Skeletal muscle tissue (tissue), 4 donors: ENCODE data around the gene RAB34. TPM values are rescaled to one million over a fixed set of nuclear protein-coding genes. Genes with fewer than 3 reads are reported as not detected.

Experiments used
- H3K27ac ChIP-seq: one replicate; pipeline ENCODE4 v1.7.0; 2013; ENCODE audit warnings: mild to moderate bottlenecking, low read depth, low read length, inconsistent platforms
- H3K27me3 ChIP-seq, 3 donors: one replicate each; pipeline ENCODE4 v1.7.0; 2013; ENCODE audit warnings: low read length in 3 of 3; ENCODE audit not compliant: control insufficient read depth in 3 of 3, insufficient read depth in 3 of 3
- H3K36me3 ChIP-seq, 3 donors: one replicate each; pipeline ENCODE4 v1.7.0; 2013; ENCODE audit warnings: low read length in 3 of 3; ENCODE audit not compliant: control insufficient read depth in 3 of 3, insufficient read depth in 3 of 3
- H3K4me1 ChIP-seq, 3 donors: one replicate each; pipeline ENCODE4 v1.7.0; 2013; ENCODE audit warnings: low read length in 3 of 3, mild to moderate bottlenecking in 3 of 3; ENCODE audit not compliant: control insufficient read depth in 3 of 3, insufficient read depth in 3 of 3
- H3K4me3 ChIP-seq, 3 donors: one replicate each; pipeline ENCODE4 v1.7.0; 2013; ENCODE audit warnings: low read length in 3 of 3
- H3K9ac ChIP-seq, 3 donors: one replicate each; pipeline ENCODE4 v1.7.0; 2013; ENCODE audit warnings: low read length in 3 of 3, mild to moderate bottlenecking in 3 of 3, moderate library complexity in 2 of 3, low read depth in 1 of 3
- H3K9me3 ChIP-seq, 3 donors: one replicate each; pipeline ENCODE4 v1.7.0; 2013; ENCODE audit warnings: low read length in 3 of 3; ENCODE audit not compliant: control insufficient read depth in 3 of 3
- total RNA-seq: library from RNA; depleted of rRNA; stranded (reverse); fragments of >200 nt; gene quantifications from one replicate; pipeline ENCODE4 v1.2.3, GENCODE V29; 2014
- donor health status: Osteomylitis.

RAB34 gene
- total RNA-seq, 1 donor from 2014 or later, result 44.9 TPM

- H3K9me3 ChIP-seq, result no peaks in the 10 kb centered on the region
- H3K27ac ChIP-seq, result peak overlapping the region; percentile 83
- H3K36me3 ChIP-seq, result peaks cover 0 to 14% (median 2%) of the 10 kb centered on the region in 3 donors
- peak overlapping the region; percentile 72 to 80 (median 80) for H3K4me3 ChIP-seq
- peak overlapping the region; percentile 51 to 82 (median 75) for H3K9ac ChIP-seq
- peaks cover 15 to 26% (median 25%) of the 10 kb centered on the region in 3 donors for H3K4me1 ChIP-seq
- peaks cover 4 to 38% (median 34%) of the 10 kb centered on the region in 3 donors for H3K27me3 ChIP-seq
These were observed 5.5 kb downstream of the RAB34 start for GRCh38 chr17:28712032-28712704.

- Histone ChIP-seq H3K9ac (peak within 1 kb of the TSS; percentile 72 to 82 (median 75)), H3K27ac (peak within 1 kb of the TSS; percentile 83)
These were observed 6.0 kb downstream of the RAB34 start, which contains the start of gene PROCA1 for GRCh38 chr17:28711723-28712031. Gene PROCA1, minus strand, starts transcription at chr17:28711888. Its CDS starts 228 bp downstream, at chr17:28711660.

GRCh38 chr17:28710861-28711722, 6.6 kb downstream of the RAB34 start:
- Histone ChIP-seq H3K27me3 (peaks cover 0 to 27% (median 24%) of the 10 kb centered on the region in 3 donors), H3K27ac (peak overlapping the region; percentile 83), H3K9me3 (no peaks in the 10 kb centered on the region), H3K4me1 (peaks cover 9 to 18% (median 18%) of the 10 kb centered on the region in 3 donors), H3K9ac (peak overlapping the region; percentile 72 to 82 (median 75)), H3K4me3 (peak overlapping the region; percentile 72 to 80 (median 80)), H3K36me3 (peaks cover 0 to 14% (median 2%) of the 10 kb centered on the region in 3 donors)

More at GRCh38 chr17:28711723-28712031, 6.0 kb downstream of the RAB34 start, which contains the start of gene PROCA1:
- H3K4me3 ChIP-seq, result peak within 1 kb of the TSS; percentile 72 to 80 (median 80)
- H3K36me3 ChIP-seq, result peaks cover 0 to 14% (median 2%) of the 10 kb centered on the region in 3 donors
- peaks cover 12 to 22% (median 22%) of the 10 kb centered on the region in 3 donors for H3K4me1 ChIP-seq
- H3K27me3 ChIP-seq, result peaks cover 0 to 33% (median 29%) of the 10 kb centered on the region in 3 donors
- H3K9me3 ChIP-seq, result no peaks in the 10 kb centered on the region

GRCh38 chr17:28707339-28707720, 10.3 kb downstream of the RAB34 start:
- H3K4me3 ChIP-seq, result no peak overlapping the region
- H3K36me3 ChIP-seq, result peaks cover 14 to 24% (median 19%) of the 10 kb centered on the region in 3 donors
- no peak overlapping the region for H3K9ac ChIP-seq
- H3K27ac ChIP-seq, result no peak overlapping the region
- H3K4me1 ChIP-seq, result peaks cover 9 to 13% (median 12%) of the 10 kb centered on the region in 3 donors
- peaks cover 0 to under 1% (median under 1%) of the 10 kb centered on the region in 3 donors for H3K27me3 ChIP-seq
- no peaks in the 10 kb centered on the region for H3K9me3 ChIP-seq

GRCh38 chr17:28706471-28707338, 11.0 kb downstream of the RAB34 start:
- Histone ChIP-seq H3K27me3 (no peaks in the 10 kb centered on the region), H3K36me3 (peaks cover 21 to 30% (median 26%) of the 10 kb centered on the region in 3 donors), H3K27ac (no peak overlapping the region), H3K9ac (no peak overlapping the region), H3K4me1 (peaks cover 7 to 9% (median 8%) of the 10 kb centered on the region in 3 donors), H3K4me3 (no peak overlapping the region), H3K9me3 (no peaks in the 10 kb centered on the region)

- Histone ChIP-seq H3K36me3 (peaks cover 29 to 39% (median 34%) of the 10 kb centered on the region in 3 donors), H3K4me3 (no peak overlapping the region), H3K9ac (no peak overlapping the region), H3K4me1 (peaks cover 3 to 5% (median 4%) of the 10 kb centered on the region in 3 donors), H3K9me3 (no peaks in the 10 kb centered on the region), H3K27ac (no peak overlapping the region), H3K27me3 (no peaks in the 10 kb centered on the region)
These were observed 11.8 kb downstream of the RAB34 start for GRCh38 chr17:28705728-28706334.

- Histone ChIP-seq H3K36me3 (peaks cover 36 to 45% (median 41%) of the 10 kb centered on the region in 3 donors), H3K9me3 (no peaks in the 10 kb centered on the region), H3K4me3 (no peak overlapping the region), H3K27me3 (no peaks in the 10 kb centered on the region), H3K27ac (no peak overlapping the region), H3K9ac (no peak overlapping the region), H3K4me1 (peaks cover 0 to 2% (median 0%) of the 10 kb centered on the region in 3 donors)
These were observed 12.5 kb downstream of the RAB34 start for GRCh38 chr17:28705074-28705659.

GRCh38 chr17:28704219-28704858, 13.3 kb downstream of the RAB34 start:
- Histone ChIP-seq H3K9me3 (no peaks in the 10 kb centered on the region), H3K4me1 (no peaks in the 10 kb centered on the region), H3K27me3 (no peaks in the 10 kb centered on the region), H3K9ac (no peak overlapping the region), H3K4me3 (no peak overlapping the region), H3K36me3 (peaks cover 44 to 54% (median 49%) of the 10 kb centered on the region in 3 donors), H3K27ac (no peak overlapping the region)
